Neural progenitor cell (in vitro differentiated cells): ENCODE results near the gene RAMP3.

Experiments used
- EZH2 ChIP-seq: fragments of 200-600 bp; sonication (generic); IDR thresholded peaks from 2 replicates; pipeline ENCODE4 v1.6.1; 2017; ENCODE audit warnings: antibody characterized with exemption, mild to moderate bottlenecking, moderate library complexity
- EZH2phosphoT487 ChIP-seq: fragments of 200-600 bp; sonication (generic); IDR thresholded peaks from 2 replicates; pipeline ENCODE4 v1.6.1; 2017; ENCODE audit warnings: antibody characterized with exemption
- TF ChIP-seq, protein P1 (sequence below): fragments of 200-600 bp; sonication (generic); IDR thresholded peaks from 2 replicates; pipeline ENCODE4 v1.5.1; 2017; ENCODE audit warnings: antibody characterized with exemption, mild to moderate bottlenecking

GRCh38 chr7:45133352-45133751, 24.2 kb upstream of the RAMP3 start:
- TF ChIP-seq, protein P1, sequence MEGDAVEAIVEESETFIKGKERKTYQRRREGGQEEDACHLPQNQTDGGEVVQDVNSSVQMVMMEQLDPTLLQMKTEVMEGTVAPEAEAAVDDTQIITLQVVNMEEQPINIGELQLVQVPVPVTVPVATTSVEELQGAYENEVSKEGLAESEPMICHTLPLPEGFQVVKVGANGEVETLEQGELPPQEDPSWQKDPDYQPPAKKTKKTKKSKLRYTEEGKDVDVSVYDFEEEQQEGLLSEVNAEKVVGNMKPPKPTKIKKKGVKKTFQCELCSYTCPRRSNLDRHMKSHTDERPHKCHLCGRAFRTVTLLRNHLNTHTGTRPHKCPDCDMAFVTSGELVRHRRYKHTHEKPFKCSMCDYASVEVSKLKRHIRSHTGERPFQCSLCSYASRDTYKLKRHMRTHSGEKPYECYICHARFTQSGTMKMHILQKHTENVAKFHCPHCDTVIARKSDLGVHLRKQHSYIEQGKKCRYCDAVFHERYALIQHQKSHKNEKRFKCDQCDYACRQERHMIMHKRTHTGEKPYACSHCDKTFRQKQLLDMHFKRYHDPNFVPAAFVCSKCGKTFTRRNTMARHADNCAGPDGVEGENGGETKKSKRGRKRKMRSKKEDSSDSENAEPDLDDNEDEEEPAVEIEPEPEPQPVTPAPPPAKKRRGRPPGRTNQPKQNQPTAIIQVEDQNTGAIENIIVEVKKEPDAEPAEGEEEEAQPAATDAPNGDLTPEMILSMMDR, result no peak
- no peak for TF ChIP-seq EZH2
- TF ChIP-seq EZH2phosphoT487, result no peak
